ENCODE measurements around the gene EPPIN. TPM values are rescaled to one million over a fixed set of nuclear protein-coding genes. Genes with fewer than 3 reads are reported as not detected.
A peak's percentile ranks its signal among the peaks of the same experiment; 100 is the strongest.
"Not testable (repeated sequence)": the region's sequence is repeated elsewhere in the genome, so short reads cannot be mapped to it uniquely, and the experiment has no call there.

Gene EPPIN
- total RNA-seq: not detected

DNA sequence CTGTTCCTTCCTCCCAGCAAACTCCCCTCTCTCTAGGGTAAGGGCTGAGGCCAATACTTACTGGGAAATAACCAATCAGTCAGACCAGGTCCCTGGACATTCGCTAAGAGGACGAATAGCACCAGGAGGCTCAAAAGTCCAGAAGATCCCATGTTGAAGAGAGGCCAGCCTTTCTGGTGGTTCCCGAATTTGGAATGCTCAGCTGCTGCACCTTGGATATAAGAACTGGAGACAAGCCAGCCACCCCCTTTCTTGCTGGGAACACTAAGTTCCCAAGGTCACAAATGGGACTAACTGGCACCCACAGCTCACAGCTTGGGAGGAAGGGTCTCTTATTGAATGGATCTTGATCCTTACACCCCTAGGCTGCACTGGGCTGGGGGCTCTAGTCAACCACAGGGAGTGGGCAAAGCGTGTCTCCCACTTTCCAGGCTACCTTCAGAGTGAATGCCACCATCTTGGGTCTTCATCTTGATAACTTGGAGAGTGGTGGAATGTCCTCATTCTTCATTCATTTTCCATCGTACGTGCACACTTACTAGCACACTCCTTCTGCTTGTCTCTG, at the start of gene EPPIN:
TSS of gene EPPIN (minus strand) at position 196 of the 565 bp plus-strand sequence. CDS start at position 152, 44 bp downstream.
- Mint-ChIP-seq H3K36me3 (no peaks in the 10 kb centered on the region), H3K27me3 (peaks cover 22% of the 10 kb centered on the region), H3K4me3 (no peak within 1 kb of the TSS), H3K4me1 (ENCODE audit: low read depth) (no peaks in the 10 kb centered on the region), H3K27ac (no peak within 1 kb of the TSS), H3K9me3 (no peaks in the 10 kb centered on the region)
- POLR2A ChIA-PET: no interaction called here
- intact Hi-C loops (cut with micrococcal nuclease): no loop called here
- CTCF ChIA-PET: interaction anchor here (1.1 to 1.5 kb wide), 2 partner anchors 224 kb away, joined by 5 to 8 read pairs; no protein-coding TSS in a partner anchor
- DNase-seq: no peak

DNA sequence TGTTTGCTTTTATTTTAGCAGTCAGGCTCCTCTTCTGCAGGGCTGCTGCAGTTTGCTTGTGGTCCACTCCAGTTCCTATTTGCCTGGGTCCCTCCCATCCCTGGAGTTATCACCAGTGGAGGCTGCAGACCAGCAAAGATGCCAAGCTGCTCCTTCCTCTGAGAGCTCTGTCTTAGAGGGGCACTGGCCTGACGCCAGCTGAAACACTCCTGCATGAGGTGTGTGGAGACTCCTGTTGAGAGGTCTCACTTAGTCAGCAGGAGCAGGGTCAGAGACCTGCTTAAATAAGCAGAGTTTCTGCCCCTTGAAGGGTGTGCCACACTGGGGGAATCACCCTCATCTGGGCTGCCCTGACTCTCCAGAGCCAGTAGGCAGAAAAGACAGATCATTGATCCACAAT, 48.0 kb upstream of the EPPIN start:
- no peak overlapping the region for H3K4me3 Mint-ChIP-seq
- no peak overlapping the region for H3K27ac Mint-ChIP-seq
- H3K4me1 Mint-ChIP-seq (ENCODE audit: low read depth): no peaks in the 10 kb centered on the region
- no peaks in the 10 kb centered on the region for H3K9me3 Mint-ChIP-seq
- no peak for DNase-seq
- POLR2A ChIA-PET: interaction anchor here (0.9 kb wide), 1 partner anchor 29 kb away, joined by 3 read pairs; no protein-coding TSS in a partner anchor
- CTCF ChIA-PET: interaction anchor here (0.6 to 4.9 kb wide), 3 partner anchors 35 to 175 kb away, joined by 3 to 80 read pairs (median 4); partner anchors contain the start of gene WFDC10A
- H3K27me3 Mint-ChIP-seq: peaks cover 35% of the 10 kb centered on the region
- no peaks in the 10 kb centered on the region for H3K36me3 Mint-ChIP-seq
- intact Hi-C loops (cut with micrococcal nuclease): no loop called here

DNA sequence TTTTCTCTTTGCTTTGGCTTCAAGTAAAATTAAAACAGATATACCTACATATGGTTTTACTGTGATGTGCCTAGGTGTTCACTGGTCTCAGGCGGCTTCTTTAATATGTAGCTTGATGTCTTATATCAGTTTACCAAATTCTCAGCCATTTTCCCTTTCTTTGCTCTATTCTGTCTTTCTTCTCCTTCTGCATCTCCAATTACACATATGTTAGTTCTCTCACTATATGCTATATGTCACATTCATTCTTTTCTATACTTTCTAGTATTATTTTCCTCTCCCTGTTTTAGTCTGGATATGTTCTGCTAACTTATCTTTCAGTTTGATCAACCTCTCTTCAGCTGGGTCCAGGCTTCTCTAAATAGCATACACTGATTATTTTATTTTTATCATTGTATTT, 46.3 kb upstream of the EPPIN start:
- intact Hi-C loops (cut with micrococcal nuclease): no loop called here
- no peaks in the 10 kb centered on the region for H3K36me3 Mint-ChIP-seq
- DNase-seq: no peak
- H3K4me1 Mint-ChIP-seq (ENCODE audit: low read depth): no peaks in the 10 kb centered on the region
- no peak overlapping the region for H3K4me3 Mint-ChIP-seq
- POLR2A ChIA-PET: no interaction called here
- no peak overlapping the region for H3K27ac Mint-ChIP-seq
- peaks cover 29% of the 10 kb centered on the region for H3K27me3 Mint-ChIP-seq
- no peaks in the 10 kb centered on the region for H3K9me3 Mint-ChIP-seq
- CTCF ChIA-PET: interaction anchor here (0.7 to 4.9 kb wide), 4 partner anchors 36 to 385 kb away, joined by 3 to 80 read pairs (median 5); partner anchors contain the start of gene WFDC10A

DNA sequence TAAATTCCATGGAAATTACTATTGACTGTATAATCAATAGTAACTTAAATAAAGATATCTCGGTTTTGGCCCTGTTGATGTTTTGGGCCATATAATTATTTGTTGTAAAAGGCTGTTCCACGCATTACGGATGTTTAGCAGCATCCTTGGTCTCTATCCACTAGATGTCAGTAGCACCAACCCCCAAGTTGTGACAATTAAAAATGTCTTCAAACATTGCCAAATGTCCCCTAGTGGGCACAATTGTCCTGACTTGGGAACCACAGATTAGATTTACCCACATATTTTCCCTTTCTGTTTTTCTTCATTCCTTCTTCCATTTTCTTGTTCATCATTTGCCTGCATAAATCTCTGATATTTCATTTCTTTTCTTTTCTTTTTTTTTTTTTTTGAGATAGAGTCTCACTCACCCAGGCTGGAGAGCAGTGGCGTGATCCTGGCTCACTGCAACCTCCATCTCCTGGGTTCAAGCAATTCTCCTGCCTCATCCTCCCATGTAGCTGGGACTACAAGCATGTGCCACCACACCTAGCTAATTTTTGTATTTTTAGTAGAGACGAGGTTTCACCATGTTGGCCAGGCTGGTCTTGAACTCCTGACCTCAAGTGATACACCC, 45.5 kb upstream of the EPPIN start:
- CTCF ChIA-PET: interaction anchor here (0.7 to 4.9 kb wide), 5 partner anchors 17 to 386 kb away, joined by 3 to 80 read pairs (median 3); partner anchors contain the start of gene WFDC10A
- Mint-ChIP-seq H3K4me1 (ENCODE audit: low read depth) (no peaks in the 10 kb centered on the region), H3K27ac (no peak overlapping the region), H3K27me3 (peaks cover 26% of the 10 kb centered on the region), H3K4me3 (no peak overlapping the region), H3K9me3 (no peaks in the 10 kb centered on the region), H3K36me3 (no peaks in the 10 kb centered on the region)
- POLR2A ChIA-PET: no interaction called here
- intact Hi-C loops (cut with micrococcal nuclease): loop anchor here (1.0 kb wide), 1 partner anchor 179 kb away; no protein-coding TSS in a partner anchor
- peak; percentile 11 for DNase-seq

DNA sequence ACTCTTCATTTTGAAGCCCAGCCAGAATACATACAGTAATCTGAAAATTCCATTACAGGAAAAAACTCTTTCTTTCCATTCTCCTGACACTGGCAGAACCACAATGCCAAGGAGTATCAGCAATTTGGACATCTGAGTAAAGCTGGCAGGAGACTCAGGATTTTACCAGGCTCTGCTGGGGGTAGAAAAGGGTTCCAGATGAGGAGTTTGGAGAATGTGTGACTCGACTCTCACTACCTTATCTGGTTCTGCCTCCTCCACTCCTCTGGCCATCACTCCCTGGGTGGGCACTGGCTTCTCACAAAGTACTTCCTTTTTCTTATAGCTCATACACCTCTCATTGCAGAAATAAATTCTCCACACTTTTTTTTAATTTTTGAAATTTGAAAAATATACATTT, 42.5 kb upstream of the EPPIN start:
- no peak overlapping the region for H3K4me3 Mint-ChIP-seq
- H3K4me1 Mint-ChIP-seq (ENCODE audit: low read depth): no peaks in the 10 kb centered on the region

DNA sequence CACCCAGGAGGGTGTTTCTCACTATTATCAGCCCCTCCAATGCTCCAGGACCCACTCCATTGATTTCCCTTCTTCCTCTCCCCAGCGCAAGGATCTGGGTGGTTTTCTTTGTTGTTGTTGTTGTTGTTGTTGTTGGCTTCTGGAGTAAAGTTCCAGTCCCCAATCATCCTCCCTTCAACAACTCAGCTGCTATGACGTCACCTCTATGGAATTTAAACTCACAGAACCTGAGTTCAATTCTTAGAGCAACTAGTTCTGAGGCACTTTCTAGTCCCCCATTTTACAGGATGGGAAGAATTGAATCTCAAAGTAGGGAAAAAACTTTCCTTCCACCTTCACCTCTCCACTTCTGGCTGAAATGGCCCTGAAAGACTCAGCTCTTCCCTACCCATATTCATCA, 41.6 kb upstream of the EPPIN start:
- Mint-ChIP-seq H3K36me3 (no peaks in the 10 kb centered on the region), H3K27me3 (peaks cover 5% of the 10 kb centered on the region), H3K9me3 (no peaks in the 10 kb centered on the region), H3K4me1 (ENCODE audit: low read depth) (no peaks in the 10 kb centered on the region), H3K27ac (no peak overlapping the region), H3K4me3 (no peak overlapping the region)
- ChIA-PET CTCF (interaction anchor here (2.0 kb wide), 1 partner anchor 183 kb away, joined by 17 read pairs; no protein-coding TSS in a partner anchor), POLR2A (no interaction called here)
- DNase-seq: no peak
- intact Hi-C loops (cut with micrococcal nuclease): no loop called here

More for the DNA sequence above, 42.5 kb upstream of the EPPIN start:
- POLR2A ChIA-PET: no interaction called here
- Mint-ChIP-seq H3K27me3 (peaks cover 13% of the 10 kb centered on the region), H3K9me3 (no peaks in the 10 kb centered on the region), H3K27ac (no peak overlapping the region), H3K36me3 (no peaks in the 10 kb centered on the region)
- intact Hi-C loops (cut with micrococcal nuclease): no loop called here
- CTCF ChIA-PET: interaction anchor here (0.6 to 2.0 kb wide), 2 partner anchors 180 to 182 kb away, joined by 3 to 17 read pairs; no protein-coding TSS in a partner anchor
- no peak for DNase-seq

DNA sequence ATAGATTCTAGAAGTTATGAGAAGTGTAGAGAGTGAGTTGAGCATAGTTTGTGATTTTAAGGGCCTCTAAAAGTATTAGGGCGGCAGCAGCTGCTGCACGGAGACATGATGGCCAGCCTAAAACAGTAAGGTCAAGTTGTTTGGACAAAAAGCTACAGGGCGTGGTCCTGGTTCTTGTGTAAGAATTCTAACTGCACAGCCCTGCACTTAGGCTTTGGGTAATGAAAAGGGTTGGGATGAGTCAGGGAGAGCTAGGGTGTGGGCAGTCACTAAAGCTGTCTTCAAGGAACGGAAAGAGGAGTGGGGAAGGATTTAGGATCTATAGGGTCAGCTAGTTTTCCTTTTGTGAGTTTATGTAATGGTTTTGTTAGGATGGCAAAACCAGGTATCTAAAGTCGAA, 38.8 kb upstream of the EPPIN start:
- H3K36me3 Mint-ChIP-seq; POLR2A ChIA-PET; CTCF ChIA-PET; H3K27ac Mint-ChIP-seq; H3K9me3 Mint-ChIP-seq; DNase-seq; H3K4me1 Mint-ChIP-seq (ENCODE audit: low read depth); H3K4me3 Mint-ChIP-seq; H3K27me3 Mint-ChIP-seq; intact Hi-C loops (cut with micrococcal nuclease): not testable (repeated sequence)

DNA sequence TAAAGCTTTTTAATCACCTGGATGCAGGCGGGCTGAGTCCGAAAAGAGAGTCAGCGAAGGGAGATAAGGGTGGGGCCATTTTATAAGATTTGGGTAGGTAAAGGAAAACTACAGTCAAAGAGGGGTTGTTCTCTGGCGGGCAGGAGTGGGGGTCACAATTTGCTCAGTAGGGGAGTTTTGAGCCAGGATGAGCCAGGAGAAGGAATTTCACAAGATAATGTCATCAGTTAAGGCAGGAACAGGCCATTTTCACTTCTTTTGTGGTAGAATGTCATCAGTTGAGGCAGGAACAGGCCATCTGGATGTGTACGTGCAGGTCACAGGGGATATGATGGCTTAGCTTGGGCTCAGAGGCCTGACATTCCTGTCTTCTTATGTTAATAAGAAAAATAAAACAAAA, 37.1 kb upstream of the EPPIN start:
- H3K27ac Mint-ChIP-seq; H3K36me3 Mint-ChIP-seq; H3K4me3 Mint-ChIP-seq; H3K4me1 Mint-ChIP-seq (ENCODE audit: low read depth); H3K9me3 Mint-ChIP-seq; POLR2A ChIA-PET; intact Hi-C loops (cut with micrococcal nuclease); DNase-seq: not testable (repeated sequence)
- CTCF ChIA-PET: interaction anchor here (1.1 kb wide), 1 partner anchor 187 kb away, joined by 4 read pairs; no protein-coding TSS in a partner anchor
- H3K27me3 Mint-ChIP-seq: peaks cover 10% of the 10 kb centered on the region

DNA sequence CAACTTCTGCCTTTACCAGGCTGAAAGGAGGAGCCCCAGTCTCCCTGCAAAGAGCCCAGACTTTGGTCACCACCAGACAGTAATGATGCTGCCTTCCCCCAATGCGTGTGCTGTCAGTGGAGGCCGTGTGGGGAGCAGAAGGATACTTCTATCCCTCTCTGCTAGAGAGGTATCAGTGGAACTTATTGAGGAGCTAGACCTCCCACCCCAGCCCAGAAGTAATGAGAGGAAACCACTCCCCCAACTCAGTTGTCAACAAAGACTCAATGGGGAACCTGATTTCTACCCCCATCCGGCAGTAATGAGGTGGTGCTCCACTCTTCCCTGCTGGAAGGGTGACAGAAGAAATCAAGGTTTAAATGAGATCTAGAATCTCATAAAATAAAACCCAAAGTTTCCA, 36.3 kb upstream of the EPPIN start:
- intact Hi-C loops (cut with micrococcal nuclease): no loop called here
- H3K27ac Mint-ChIP-seq: no peak overlapping the region
- ChIA-PET CTCF (interaction anchor here (1.1 kb wide), 1 partner anchor 187 kb away, joined by 4 read pairs; no protein-coding TSS in a partner anchor), POLR2A (no interaction called here)
- no peaks in the 10 kb centered on the region for H3K4me1 Mint-ChIP-seq (ENCODE audit: low read depth)
- no peaks in the 10 kb centered on the region for H3K9me3 Mint-ChIP-seq
- no peak overlapping the region for H3K4me3 Mint-ChIP-seq
- H3K27me3 Mint-ChIP-seq: peaks cover 14% of the 10 kb centered on the region
- H3K36me3 Mint-ChIP-seq: no peaks in the 10 kb centered on the region
- no peak for DNase-seq

DNA sequence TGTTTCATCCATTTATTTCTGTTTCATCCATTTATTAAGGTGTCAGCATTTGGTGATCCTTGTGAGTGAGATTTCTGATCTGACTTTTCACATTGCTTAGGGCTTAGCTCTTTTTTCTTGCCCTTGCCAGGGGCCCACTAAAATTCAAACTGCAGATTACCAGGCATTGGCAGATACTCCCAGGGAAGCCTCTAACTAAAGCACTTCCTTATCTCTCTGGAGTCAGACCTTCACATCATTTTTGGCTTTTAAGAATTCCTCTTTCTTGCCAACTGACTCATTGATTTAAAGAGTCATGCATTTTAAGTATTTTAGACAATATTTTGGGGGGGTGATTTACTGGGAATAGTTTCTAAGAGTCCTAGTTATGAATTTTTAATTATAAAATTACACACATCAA, 34.5 kb upstream of the EPPIN start:
- Mint-ChIP-seq H3K36me3 (no peaks in the 10 kb centered on the region), H3K4me3 (no peak overlapping the region), H3K27ac (no peak overlapping the region), H3K9me3 (no peaks in the 10 kb centered on the region), H3K27me3 (peaks cover 11% of the 10 kb centered on the region), H3K4me1 (ENCODE audit: low read depth) (no peaks in the 10 kb centered on the region)
- intact Hi-C loops (cut with micrococcal nuclease): no loop called here
- no peak for DNase-seq
- ChIA-PET CTCF (no interaction called here), POLR2A (no interaction called here)

DNA sequence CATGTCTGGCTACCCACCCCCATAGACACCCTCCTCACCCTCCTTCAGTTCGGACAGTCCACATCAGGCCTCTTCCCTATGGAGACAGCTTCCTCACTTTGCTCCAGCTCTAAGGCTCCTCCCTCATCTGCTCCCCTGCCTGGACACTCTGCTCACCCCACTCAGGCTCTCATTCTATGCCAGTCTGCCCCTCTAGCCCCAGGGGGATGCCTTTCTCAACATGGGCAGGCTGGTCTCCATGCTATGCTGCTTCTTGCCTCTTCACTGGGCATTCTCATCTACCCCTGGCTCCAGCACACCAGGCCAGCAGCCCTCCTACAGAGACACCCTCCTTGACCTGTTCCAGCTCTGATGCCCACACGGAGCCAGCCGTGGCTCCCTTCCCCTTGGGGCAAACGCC, 32.0 kb upstream of the EPPIN start, which contains the start of gene WFDC8:
TSS of gene WFDC8 (minus strand) at position 101 of the 400 bp plus-strand sequence. CDS start at position 64, 37 bp downstream.
- H3K4me1 Mint-ChIP-seq (ENCODE audit: low read depth): no peaks in the 10 kb centered on the region
- peaks cover 13% of the 10 kb centered on the region for H3K27me3 Mint-ChIP-seq
- no peaks in the 10 kb centered on the region for H3K36me3 Mint-ChIP-seq
- H3K4me3 Mint-ChIP-seq: no peak within 1 kb of the TSS
- no peak within 1 kb of the TSS for H3K27ac Mint-ChIP-seq
- ChIA-PET POLR2A (no interaction called here), CTCF (no interaction called here)
- H3K9me3 Mint-ChIP-seq: no peaks in the 10 kb centered on the region
- intact Hi-C loops (cut with micrococcal nuclease): no loop called here
- no peak for DNase-seq

DNA sequence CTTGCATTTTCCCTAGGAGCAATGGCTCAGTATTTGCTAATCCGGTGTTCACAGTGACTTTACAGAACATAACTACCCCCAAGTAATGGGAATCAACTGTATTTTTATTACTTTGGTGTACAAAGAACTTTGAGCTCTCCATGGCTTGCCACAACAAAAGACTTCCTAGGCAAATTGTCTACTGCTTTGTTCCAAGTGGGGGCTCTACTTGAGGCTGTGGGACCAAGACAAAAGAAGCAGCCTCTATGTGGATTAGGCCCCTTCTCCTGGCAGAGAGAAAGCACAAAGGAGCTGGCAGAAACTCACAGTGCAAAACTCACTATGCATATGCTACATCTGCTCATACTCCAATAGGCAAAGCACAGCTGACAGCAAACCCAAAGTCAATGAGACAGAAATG, 31.0 kb upstream of the EPPIN start:
- H3K4me3 Mint-ChIP-seq: no peak overlapping the region
- no peaks in the 10 kb centered on the region for H3K36me3 Mint-ChIP-seq
- no peaks in the 10 kb centered on the region for H3K4me1 Mint-ChIP-seq (ENCODE audit: low read depth)
- ChIA-PET POLR2A (no interaction called here), CTCF (interaction anchor here (2.3 kb wide), 1 partner anchor 193 kb away, joined by 8 read pairs; no protein-coding TSS in a partner anchor)
- no peak overlapping the region for H3K27ac Mint-ChIP-seq
- intact Hi-C loops (cut with micrococcal nuclease): no loop called here
- H3K9me3 Mint-ChIP-seq: no peaks in the 10 kb centered on the region
- DNase-seq: no peak
- H3K27me3 Mint-ChIP-seq: peaks cover 12% of the 10 kb centered on the region
